BE2C (cell line): Measurements from ENCODE around the gene SPOP.
A peak's percentile ranks its signal among the peaks of the same experiment; 100 is the strongest.
"Not testable (repeated sequence)": the region's sequence is repeated elsewhere in the genome, so short reads cannot be mapped to it uniquely, and the experiment has no call there.

Experiments used
- DNase-seq: peaks from one replicate; pipeline ENCODE4 v3.0.0-alpha.2; 2020
- H3K27me3 ChIP-seq: fragments of 250-450 bp; sonication (Bioruptor Pico); 2 replicates; pipeline ENCODE4 v1.5.1; 2020; ENCODE audit warnings: mild to moderate bottlenecking
- H3K36me3 ChIP-seq: fragments of 250-450 bp; sonication (Bioruptor Pico); 2 replicates; pipeline ENCODE4 v1.5.1; 2020; ENCODE audit warnings: mild to moderate bottlenecking
- H3K4me1 ChIP-seq: fragments of 250-450 bp; sonication (Bioruptor Pico); 2 replicates; pipeline ENCODE4 v1.5.1; 2020
- H3K4me3 ChIP-seq: 2 replicates; pipeline ENCODE4 v1.5.1; 2011; ENCODE audit warnings: low read depth, low read length
- H3K9me3 ChIP-seq: fragments of 250-450 bp; sonication (Bioruptor Pico); 2 replicates; pipeline ENCODE4 v1.5.1; 2020
- CTCF ChIP-seq: IDR thresholded peaks from 2 replicates; pipeline ENCODE4 v1.5.1; 2012; ENCODE audit warnings: mild to moderate bottlenecking, low read depth, low read length

Gene SPOP

GRCh38 chr17:49570540-49571242 lies 107.2 kb downstream of the SPOP start:
- no peak overlapping the region for H3K4me3 ChIP-seq
- no peak for TF ChIP-seq CTCF
- H3K36me3 ChIP-seq: no peaks in the 10 kb centered on the region
- peaks cover 60% of the 10 kb centered on the region for H3K27me3 ChIP-seq
- no peaks in the 10 kb centered on the region for H3K4me1 ChIP-seq
- H3K9me3 ChIP-seq: no peaks in the 10 kb centered on the region
- DNase-seq: no peak

DNA sequence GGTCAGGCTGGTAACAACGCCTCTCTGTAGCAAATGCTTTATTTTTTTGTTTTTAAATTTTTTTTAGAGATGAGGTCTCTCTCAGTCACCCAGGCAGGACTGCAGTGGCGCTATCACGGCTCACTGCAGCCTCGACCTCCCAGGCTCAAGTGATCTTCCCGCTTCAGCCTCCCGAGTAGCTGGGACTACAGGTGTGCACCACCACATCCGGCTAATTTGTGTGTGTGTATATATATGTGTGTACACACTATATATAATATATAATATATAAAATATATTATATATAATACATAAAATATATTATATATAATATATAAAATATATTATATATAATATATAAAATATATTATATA lies 109.2 kb downstream of the SPOP start:
- H3K27me3 ChIP-seq: peaks cover 48% of the 10 kb centered on the region
- H3K4me1 ChIP-seq, H3K9me3 ChIP-seq, DNase-seq, H3K4me3 ChIP-seq, H3K36me3 ChIP-seq: not testable (repeated sequence)

DNA sequence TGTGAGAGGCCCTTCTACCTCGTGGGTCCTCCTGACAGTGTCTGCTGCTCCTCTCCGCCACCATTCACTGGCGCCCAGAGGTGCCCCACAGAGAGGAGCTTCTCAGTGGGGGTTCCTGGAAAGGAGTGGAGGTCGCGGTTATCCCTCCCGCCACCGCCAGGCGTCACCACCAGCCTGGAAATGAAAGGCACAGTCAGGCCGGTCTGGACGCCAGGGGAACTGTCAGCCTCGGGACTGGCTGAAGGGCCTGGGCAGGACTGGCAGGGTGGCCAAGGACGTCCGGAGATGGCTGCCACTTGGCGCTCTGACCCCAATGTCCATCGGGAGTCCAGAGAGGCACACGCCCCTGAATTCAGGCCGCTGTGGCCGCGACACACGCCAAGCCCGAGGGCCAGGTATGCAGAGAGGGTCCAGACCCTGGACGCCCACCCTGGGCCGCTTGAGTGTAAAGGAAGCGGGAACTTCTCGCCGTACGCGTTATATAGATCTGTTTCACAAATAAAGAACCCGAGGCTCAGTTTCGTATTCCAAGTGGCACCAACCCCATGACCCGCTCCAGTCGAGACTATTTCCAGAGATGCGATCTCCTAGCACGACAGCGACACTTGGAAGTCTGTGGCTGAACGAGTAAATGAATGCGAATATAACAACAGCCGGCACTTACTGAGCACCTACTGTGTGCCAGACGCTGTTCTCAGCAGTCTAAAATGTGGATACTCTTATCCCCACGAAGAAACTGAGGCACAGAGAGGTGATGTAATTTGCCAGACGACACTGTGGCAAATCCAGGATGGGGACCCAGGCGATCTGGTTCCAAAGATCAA lies 109.8 kb downstream of the SPOP start:
- Histone ChIP-seq H3K27me3 (peaks cover 43% of the 10 kb centered on the region), H3K9me3 (no peaks in the 10 kb centered on the region), H3K4me3 (peak overlapping the region; percentile 80), H3K36me3 (no peaks in the 10 kb centered on the region), H3K4me1 (no peaks in the 10 kb centered on the region)
- peak; percentile 92 for DNase-seq
- peak; percentile 88 for TF ChIP-seq CTCF

GRCh38 chr17:49567104-49567521 lies 110.8 kb downstream of the SPOP start:
- Histone ChIP-seq H3K4me1 (no peaks in the 10 kb centered on the region), H3K27me3 (peaks cover 35% of the 10 kb centered on the region), H3K9me3 (no peaks in the 10 kb centered on the region), H3K4me3 (no peak overlapping the region), H3K36me3 (no peaks in the 10 kb centered on the region)
- peak; percentile 9 for DNase-seq
- TF ChIP-seq CTCF: no peak

DNA sequence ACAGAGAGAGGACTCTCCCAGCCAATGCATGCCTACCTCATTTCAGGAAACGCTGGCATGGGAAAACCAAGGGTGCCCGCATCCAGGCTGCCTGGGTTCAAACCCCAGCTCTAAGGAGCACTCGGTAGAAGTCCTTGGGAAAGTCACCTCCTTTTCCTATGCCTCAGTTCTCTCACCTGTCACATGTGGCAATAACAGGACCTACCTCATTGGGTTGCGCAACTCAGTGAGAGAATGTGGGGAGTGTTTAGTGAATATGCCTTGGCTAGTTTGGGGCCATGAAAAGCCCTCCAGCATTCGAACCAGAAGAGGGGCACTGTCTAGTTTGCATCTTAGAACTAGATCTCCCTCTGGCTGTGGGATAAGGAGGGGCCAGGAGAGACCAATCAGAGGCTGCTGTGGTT lies 111.2 kb downstream of the SPOP start:
- no peaks in the 10 kb centered on the region for H3K9me3 ChIP-seq
- DNase-seq: no peak

DNA sequence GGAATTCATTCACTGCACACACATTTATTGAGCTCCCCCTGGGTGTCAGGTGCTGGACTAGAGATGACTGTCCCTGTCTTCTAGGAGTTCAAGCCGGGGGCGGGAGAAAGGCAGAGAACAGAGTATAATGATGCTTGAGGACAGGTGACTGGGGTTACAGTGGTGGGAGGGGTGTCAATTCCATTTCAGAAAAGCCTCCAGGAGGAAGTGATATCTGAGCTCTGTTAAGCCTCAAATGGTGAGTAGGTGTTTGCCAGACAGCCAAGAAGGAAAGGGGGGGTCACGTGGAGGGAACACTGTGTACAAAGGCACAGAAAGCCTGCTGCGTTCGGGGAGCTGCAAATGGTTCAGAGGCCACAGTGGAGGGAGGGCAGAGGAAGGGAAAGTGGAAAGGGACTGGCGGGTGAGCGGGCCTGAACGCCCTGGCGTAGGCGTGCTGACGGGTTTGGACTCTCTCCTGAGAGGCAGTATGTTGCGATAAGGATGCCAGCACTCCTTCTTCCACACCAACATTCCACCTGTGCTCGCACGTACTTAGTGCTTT lies 111.9 kb downstream of the SPOP start:
- H3K9me3 ChIP-seq: no peaks in the 10 kb centered on the region
- no peak overlapping the region for H3K4me3 ChIP-seq
- H3K36me3 ChIP-seq: no peaks in the 10 kb centered on the region
- no peaks in the 10 kb centered on the region for H3K4me1 ChIP-seq
- H3K27me3 ChIP-seq: peaks cover 32% of the 10 kb centered on the region
- DNase-seq: peak; percentile 18
- TF ChIP-seq CTCF: no peak

More for the DNA sequence above, 111.2 kb downstream of the SPOP start:
- no peak for TF ChIP-seq CTCF
- no peak overlapping the region for H3K4me3 ChIP-seq
- no peaks in the 10 kb centered on the region for H3K36me3 ChIP-seq
- peaks cover 35% of the 10 kb centered on the region for H3K27me3 ChIP-seq
- H3K4me1 ChIP-seq: no peaks in the 10 kb centered on the region
